ENCODE results near the gene PXMP4. TPM values are rescaled to one million over a fixed set of nuclear protein-coding genes. Genes with fewer than 3 reads are reported as not detected.
A peak's percentile ranks its signal among the peaks of the same experiment; 100 is the strongest.
"Not testable (repeated sequence)": the region's sequence is repeated elsewhere in the genome, so short reads cannot be mapped to it uniquely, and the experiment has no call there.

The PXMP4 gene
- total and polyA plus RNA-seq, 2 experiments from 2014 or later, result 5.9 to 14.1 TPM

- in situ Hi-C loops (cut with MboI), result no loop called here
- TF ChIP-seq EZH2 (IDR thresholded peaks at IDR 0.05; ENCODE audit: insufficient read depth, poor library complexity, severe bottlenecking) (no peak), EZH2phosphoT487 (IDR thresholded peaks at IDR 0.05; ENCODE audit: insufficient read depth, low read depth) (no peak)
- WGBS, 2 experiments (ENCODE audit: low coverage in 1 of 2, low lambda C conversion rate in 2 of 2, missing lambda C conversion rate in 2 of 2), result 91 to 92% methylated on average over 11 of the region's 11 CpGs
Measured at GRCh38 chr20:33704197-33704924, 15.7 kb downstream of the PXMP4 start.

GRCh38 chr20:33703498-33704137, 16.5 kb downstream of the PXMP4 start:
- 84 to 87% methylated on average over 8 of the region's 8 CpGs for WGBS, 2 experiments (ENCODE audit: low coverage in 1 of 2, low lambda C conversion rate in 2 of 2, missing lambda C conversion rate in 2 of 2)
- TF ChIP-seq EZH2phosphoT487 (IDR thresholded peaks at IDR 0.05; ENCODE audit: insufficient read depth, low read depth), result no peak
- no peak for TF ChIP-seq EZH2 (IDR thresholded peaks at IDR 0.05; ENCODE audit: insufficient read depth, poor library complexity, severe bottlenecking)
- H3K9me3 ChIP-seq (ENCODE audit: low read depth), result no peaks in the 10 kb centered on the region

More at GRCh38 chr20:33704197-33704924, 15.7 kb downstream of the PXMP4 start:
- peak; percentile 20 for DNase-seq
- no peaks in the 10 kb centered on the region for H3F3A ChIP-seq (ENCODE audit: insufficient read depth)
- no peaks in the 10 kb centered on the region for H3K4me1 ChIP-seq (ENCODE audit: insufficient read depth)
- no peak overlapping the region for H3K9ac ChIP-seq
- no peaks in the 10 kb centered on the region for H3K27me3 ChIP-seq (replicated peaks; ENCODE audit: insufficient read depth)
- no peak overlapping the region for H2AFZ ChIP-seq
- H3K79me2 ChIP-seq (ENCODE audit: insufficient read depth), result no peaks in the 10 kb centered on the region
- no peak overlapping the region for H3K27ac ChIP-seq
- no peaks in the 10 kb centered on the region for H3K9me2 ChIP-seq (ENCODE audit: insufficient read depth)
- no peak overlapping the region for H3K4me3 ChIP-seq
- no peaks in the 10 kb centered on the region for H4K20me1 ChIP-seq (ENCODE audit: insufficient read depth)
- H3K4me2 ChIP-seq (ENCODE audit: unreplicated experiment), result no peak overlapping the region
- no peaks in the 10 kb centered on the region for H3K9me3 ChIP-seq (ENCODE audit: low read depth)
- no peaks in the 10 kb centered on the region for H3K36me3 ChIP-seq (ENCODE audit: low read depth)

DNA sequence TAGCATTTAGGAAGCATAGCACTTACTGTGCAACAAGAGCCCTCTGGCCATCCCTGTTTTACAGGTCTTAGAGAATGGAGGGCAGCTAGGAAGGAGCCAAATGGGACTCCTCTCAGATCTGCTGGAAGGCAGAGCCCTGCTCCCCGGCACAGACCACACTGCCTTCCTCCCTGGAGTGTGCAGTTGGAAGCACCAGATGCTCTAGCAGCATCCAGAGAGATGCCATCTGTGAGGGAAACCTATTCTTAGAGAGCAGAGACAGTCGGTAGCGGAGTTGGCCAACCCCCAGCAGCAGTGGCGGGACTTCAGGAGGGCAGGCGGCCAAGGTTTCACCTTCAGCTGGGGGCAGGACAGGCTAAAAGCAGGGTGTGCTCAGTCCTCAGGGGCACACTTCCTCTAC, 17.2 kb downstream of the PXMP4 start:
- no peak overlapping the region for H2AFZ ChIP-seq
- no peaks in the 10 kb centered on the region for H3K4me1 ChIP-seq (ENCODE audit: insufficient read depth)
- no peak overlapping the region for H3K9ac ChIP-seq
- H3K9me2 ChIP-seq (ENCODE audit: insufficient read depth), result no peaks in the 10 kb centered on the region
- no peaks in the 10 kb centered on the region for H3K27me3 ChIP-seq (replicated peaks; ENCODE audit: insufficient read depth)
- H3K4me3 ChIP-seq, result no peak overlapping the region
- WGBS, 2 experiments (ENCODE audit: low coverage in 1 of 2, low lambda C conversion rate in 2 of 2, missing lambda C conversion rate in 2 of 2), result 51 to 55% methylated on average over 3 to 5 of the region's 5 CpGs
- no peaks in the 10 kb centered on the region for H3K9me3 ChIP-seq (ENCODE audit: low read depth)
- H3K36me3 ChIP-seq (ENCODE audit: low read depth), result no peaks in the 10 kb centered on the region
- no peaks in the 10 kb centered on the region for H3K79me2 ChIP-seq (ENCODE audit: insufficient read depth)
- H3K27ac ChIP-seq, result no peak overlapping the region
- no peak for TF ChIP-seq EZH2phosphoT487 (IDR thresholded peaks at IDR 0.05; ENCODE audit: insufficient read depth, low read depth)
- TF ChIP-seq EZH2 (IDR thresholded peaks at IDR 0.05; ENCODE audit: insufficient read depth, poor library complexity, severe bottlenecking), result no peak
- no peak overlapping the region for H3K4me2 ChIP-seq (ENCODE audit: unreplicated experiment)
- no peak for DNase-seq
- no peaks in the 10 kb centered on the region for H4K20me1 ChIP-seq (ENCODE audit: insufficient read depth)
- in situ Hi-C loops (cut with MboI), result no loop called here
- no peaks in the 10 kb centered on the region; the same call in 1 of the 2 replicates for H3F3A ChIP-seq (ENCODE audit: insufficient read depth)

More at GRCh38 chr20:33703498-33704137, 16.5 kb downstream of the PXMP4 start:
- no peak overlapping the region for H3K4me2 ChIP-seq (ENCODE audit: unreplicated experiment)
- no peak for DNase-seq
- no peaks in the 10 kb centered on the region for H3K36me3 ChIP-seq (ENCODE audit: low read depth)
- H3K79me2 ChIP-seq (ENCODE audit: insufficient read depth), result no peaks in the 10 kb centered on the region
- no peak overlapping the region for H2AFZ ChIP-seq
- in situ Hi-C loops (cut with MboI), result no loop called here
- H3K9ac ChIP-seq, result no peak overlapping the region
- no peaks in the 10 kb centered on the region for H3K27me3 ChIP-seq (replicated peaks; ENCODE audit: insufficient read depth)
- H3F3A ChIP-seq (ENCODE audit: insufficient read depth), result no peaks in the 10 kb centered on the region
- no peaks in the 10 kb centered on the region for H3K9me2 ChIP-seq (ENCODE audit: insufficient read depth)
- no peak overlapping the region for H3K4me3 ChIP-seq
- H3K4me1 ChIP-seq (ENCODE audit: insufficient read depth), result no peaks in the 10 kb centered on the region
- no peak overlapping the region for H3K27ac ChIP-seq
- no peaks in the 10 kb centered on the region for H4K20me1 ChIP-seq (ENCODE audit: insufficient read depth)

GRCh38 chr20:33701629-33702450, 18.3 kb downstream of the PXMP4 start:
- H2AFZ ChIP-seq, result no peak overlapping the region
- H3K4me1 ChIP-seq (ENCODE audit: insufficient read depth), result peaks cover 8% of the 10 kb centered on the region
- DNase-seq, result no peak
- no peaks in the 10 kb centered on the region for H3K27me3 ChIP-seq (replicated peaks; ENCODE audit: insufficient read depth)
- H3K27ac ChIP-seq, result no peak overlapping the region
- no peaks in the 10 kb centered on the region for H3K79me2 ChIP-seq (ENCODE audit: insufficient read depth)
- H4K20me1 ChIP-seq (ENCODE audit: insufficient read depth), result no peaks in the 10 kb centered on the region
- H3K9me2 ChIP-seq (ENCODE audit: insufficient read depth), result no peaks in the 10 kb centered on the region
- no peak overlapping the region for H3K4me2 ChIP-seq (ENCODE audit: unreplicated experiment)
- H3F3A ChIP-seq (ENCODE audit: insufficient read depth), result peaks cover 8% of the 10 kb centered on the region
- in situ Hi-C loops (cut with MboI), result no loop called here
- no peak overlapping the region for H3K4me3 ChIP-seq
- H3K9ac ChIP-seq, result no peak overlapping the region
- no peaks in the 10 kb centered on the region for H3K36me3 ChIP-seq (ENCODE audit: low read depth)
- H3K9me3 ChIP-seq (ENCODE audit: low read depth), result no peaks in the 10 kb centered on the region
- 80 to 82% methylated on average over 8 to 19 of the region's 27 CpGs for WGBS, 2 experiments (ENCODE audit: low coverage in 1 of 2, low lambda C conversion rate in 2 of 2, missing lambda C conversion rate in 2 of 2)
- TF ChIP-seq EZH2phosphoT487 (IDR thresholded peaks at IDR 0.05; ENCODE audit: insufficient read depth, low read depth) (no peak), EZH2 (IDR thresholded peaks at IDR 0.05; ENCODE audit: insufficient read depth, poor library complexity, severe bottlenecking) (no peak)

DNA sequence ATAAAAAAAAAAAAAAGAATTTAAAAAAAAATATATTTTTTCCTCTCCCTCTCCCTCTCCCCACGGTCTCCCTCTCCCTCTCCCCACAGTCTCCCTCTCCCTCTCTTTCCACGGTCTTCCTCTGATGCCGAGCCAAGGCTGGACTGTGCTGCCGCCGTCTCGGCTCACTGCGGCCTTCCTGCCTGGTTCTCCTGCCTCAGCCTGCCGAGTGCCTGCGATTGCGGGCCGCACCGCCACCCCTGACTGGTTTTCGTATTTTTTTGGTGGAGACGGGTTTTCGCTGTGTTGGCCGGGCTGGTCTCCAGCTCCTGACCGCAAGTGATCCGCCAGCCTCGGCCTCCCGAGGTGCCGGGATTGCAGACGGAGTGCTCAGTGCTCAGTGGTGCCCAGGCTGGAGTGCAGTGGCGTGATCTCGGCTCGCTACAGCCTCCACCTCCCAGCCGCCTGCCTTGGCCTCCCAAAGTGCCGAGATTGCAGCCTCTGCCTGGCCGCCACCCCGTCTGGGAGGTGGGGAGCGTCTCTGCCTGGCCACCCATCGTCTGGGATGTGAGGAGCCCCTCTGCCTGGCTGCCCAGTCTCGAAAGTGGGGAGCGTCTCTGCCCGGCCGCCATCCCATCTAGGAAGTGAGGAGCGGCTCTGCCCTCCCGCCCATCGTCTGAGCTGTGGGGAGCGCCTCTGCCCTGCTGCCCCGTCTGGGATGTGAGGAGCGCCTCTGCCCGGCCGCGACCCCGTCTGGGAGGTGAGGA, 19.2 kb downstream of the PXMP4 start:
- H3K79me2 ChIP-seq (ENCODE audit: insufficient read depth); H3K9me3 ChIP-seq (ENCODE audit: low read depth); H3K4me1 ChIP-seq (ENCODE audit: insufficient read depth); H3K27ac ChIP-seq; DNase-seq; in situ Hi-C loops (cut with MboI); H3K4me3 ChIP-seq; H3F3A ChIP-seq (ENCODE audit: insufficient read depth); H3K27me3 ChIP-seq (replicated peaks; ENCODE audit: insufficient read depth); H4K20me1 ChIP-seq (ENCODE audit: insufficient read depth); H3K4me2 ChIP-seq (ENCODE audit: unreplicated experiment); H2AFZ ChIP-seq; H3K9ac ChIP-seq; H3K9me2 ChIP-seq (ENCODE audit: insufficient read depth); H3K36me3 ChIP-seq (ENCODE audit: low read depth): not testable (repeated sequence)
- 91 to 95% methylated on average over 18 to 44 of the region's 45 CpGs for WGBS, 2 experiments (ENCODE audit: low coverage in 1 of 2, low lambda C conversion rate in 2 of 2, missing lambda C conversion rate in 2 of 2)

DNA sequence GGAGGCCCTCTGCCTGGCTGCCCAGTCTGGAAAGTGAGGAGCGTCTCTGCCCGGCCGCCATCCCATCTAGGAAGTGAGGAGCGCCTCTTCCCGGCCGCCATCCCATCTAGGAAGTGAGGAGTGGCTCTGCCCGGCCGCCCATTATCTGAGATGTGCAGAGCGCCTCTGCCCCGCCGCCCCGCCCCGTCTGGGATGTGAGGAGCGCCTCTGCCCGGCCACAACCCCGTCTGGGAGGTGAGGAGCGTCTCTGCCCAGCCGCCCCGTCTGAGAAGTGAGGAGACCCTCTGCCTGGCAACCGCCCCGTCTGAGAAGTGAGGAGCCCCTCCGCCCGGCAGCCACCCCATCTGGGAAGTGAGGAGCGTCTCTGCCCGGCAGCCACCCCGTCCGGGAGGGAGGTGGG, 21.1 kb downstream of the PXMP4 start:
- H3K9me2 ChIP-seq (ENCODE audit: insufficient read depth); H4K20me1 ChIP-seq (ENCODE audit: insufficient read depth); H3K4me3 ChIP-seq; H3K36me3 ChIP-seq (ENCODE audit: low read depth); H3K27ac ChIP-seq; in situ Hi-C loops (cut with MboI); H3K4me2 ChIP-seq (ENCODE audit: unreplicated experiment); H3K27me3 ChIP-seq (replicated peaks; ENCODE audit: insufficient read depth); H3K79me2 ChIP-seq (ENCODE audit: insufficient read depth); H3K9ac ChIP-seq; H3F3A ChIP-seq (ENCODE audit: insufficient read depth); H3K9me3 ChIP-seq (ENCODE audit: low read depth); DNase-seq; H2AFZ ChIP-seq; H3K4me1 ChIP-seq (ENCODE audit: insufficient read depth): not testable (repeated sequence)
- 88% methylated on average over 26 of the region's 27 CpGs; no CpG with 5 or more reads in 1 of the 2 experiments for WGBS, 2 experiments (ENCODE audit: low coverage in 1 of 2, low lambda C conversion rate in 2 of 2, missing lambda C conversion rate in 2 of 2)
